Neural cell (in vitro differentiated cells): ENCODE results near the gene ADAMTS17. TPM values are rescaled to one million over a fixed set of nuclear protein-coding genes. Genes with fewer than 3 reads are reported as not detected.

Source experiments
- H2AFZ ChIP-seq: fragments of 200-600, 300-800 bp; sonication (generic), shearing (Covaris generic); 2 replicates; pipeline ENCODE4 v1.6.0; 2014; ENCODE audit warnings: low read depth, mild to moderate bottlenecking, antibody characterized with exemption, low read length, moderate library complexity
- H3F3A ChIP-seq: fragments of 200-600 bp; shearing (Covaris generic); 2 replicates; pipeline ENCODE4 v1.6.1; 2016; ENCODE audit warnings: mild to moderate bottlenecking, moderate library complexity, mixed read lengths, antibody characterized with exemption, low read length; ENCODE audit not compliant: insufficient read depth, poor library complexity, severe bottlenecking
- H3K27ac ChIP-seq: fragments of 200-600, 300-800 bp; sonication (generic), shearing (Covaris generic); 2 replicates; pipeline ENCODE4 v1.5.1; 2014; ENCODE audit warnings: mild to moderate bottlenecking, low read length, moderate library complexity
- H3K27me3 ChIP-seq: fragments of 300-800, 200-600 bp; sonication (generic), shearing (Covaris generic); 2 replicates; pipeline ENCODE4 v1.6.0; 2014; ENCODE audit warnings: mild to moderate bottlenecking, low read depth, low read length, moderate library complexity; ENCODE audit not compliant: insufficient read depth
- H3K36me3 ChIP-seq: fragments of 300-800, 200-600 bp; sonication (generic), shearing (Covaris generic); 2 replicates; pipeline ENCODE4 v1.5.1; 2014; ENCODE audit warnings: mild to moderate bottlenecking, antibody characterized with exemption, low read length, moderate library complexity; ENCODE audit not compliant: insufficient read depth
- H3K4me2 ChIP-seq: fragments of 300-800, 200-600 bp; sonication (generic), shearing (Covaris generic); 2 replicates; pipeline ENCODE4 v1.6.0; 2014; ENCODE audit warnings: mild to moderate bottlenecking, low read length
- H3K4me3 ChIP-seq: fragments of 300-800, 200-600 bp; sonication (generic), shearing (Covaris generic); 2 replicates; pipeline ENCODE4 v1.5.1; 2014; ENCODE audit warnings: mild to moderate bottlenecking, low read length, moderate library complexity
- H3K79me2 ChIP-seq: fragments of 200-600 bp; shearing (Covaris generic); replicated peaks from 2 replicates; pipeline ENCODE4 v1.6.0; 2014; ENCODE audit warnings: mild to moderate bottlenecking, low read length, moderate library complexity; ENCODE audit not compliant: insufficient read depth
- H3K9ac ChIP-seq: fragments of 300-800, 200-600 bp; sonication (generic), shearing (Covaris generic); 2 replicates; pipeline ENCODE4 v1.6.1; 2016; ENCODE audit warnings: mild to moderate bottlenecking, low read length, mixed read lengths
- H3K9me2 ChIP-seq: fragments of 200-600 bp; shearing (Covaris generic); 2 replicates; pipeline ENCODE4 v1.6.1; 2016; ENCODE audit warnings: mild to moderate bottlenecking, low read length, mixed read lengths; ENCODE audit not compliant: insufficient read depth
- H3K9me3 ChIP-seq: fragments of 200-600, 300-800 bp; sonication (generic), shearing (Covaris generic); 2 replicates; pipeline ENCODE4 v1.6.1; 2016; ENCODE audit warnings: mild to moderate bottlenecking, mixed run types, low read length, moderate library complexity, mixed read lengths
- H4K20me1 ChIP-seq: fragments of 200-600 bp; shearing (Covaris generic); 2 replicates; pipeline ENCODE4 v1.6.1; 2016; ENCODE audit warnings: mild to moderate bottlenecking, mixed run types; ENCODE audit not compliant: insufficient read depth
- CTCF ChIP-seq: fragments of 450-650 bp; IDR thresholded peaks from 2 replicates; pipeline ENCODE4 v1.5.1; 2014; ENCODE audit warnings: antibody characterized with exemption, mild to moderate bottlenecking, moderate library complexity; ENCODE audit not compliant: poor library complexity, severe bottlenecking
- EP300 ChIP-seq: fragments of 450-650 bp; conservative IDR thresholded peaks from 2 replicates; pipeline ENCODE4 v1.6.1; 2014; ENCODE audit warnings: antibody characterized with exemption, mild to moderate bottlenecking, moderate library complexity; ENCODE audit not compliant: poor library complexity, severe bottlenecking
- EZH2 ChIP-seq: fragments of 200-600, 300-800 bp; shearing (Covaris generic), sonication (generic); IDR thresholded peaks from 2 replicates; pipeline ENCODE4 v1.6.1; 2014; ENCODE audit warnings: antibody characterized with exemption, low read length, borderline replicate concordance, mild to moderate bottlenecking; ENCODE audit not compliant: insufficient read depth, poor library complexity, severe bottlenecking
- MXI1 ChIP-seq: fragments of 450-650 bp; conservative IDR thresholded peaks from 2 replicates; pipeline ENCODE4 v1.6.1; 2014; ENCODE audit warnings: antibody characterized with exemption, mild to moderate bottlenecking; ENCODE audit not compliant: poor library complexity, severe bottlenecking
- POLR2AphosphoS5 ChIP-seq: IDR thresholded peaks from 2 replicates; pipeline ENCODE4 v1.6.1; 2012
- RAD21 ChIP-seq: fragments of 450-650 bp; conservative IDR thresholded peaks from 2 replicates; pipeline ENCODE4 v1.6.1; 2014; ENCODE audit warnings: antibody characterized with exemption, mild to moderate bottlenecking, moderate library complexity
- SMC3 ChIP-seq: fragments of 450-650 bp; conservative IDR thresholded peaks from 2 replicates; pipeline ENCODE4 v1.6.1; 2014; ENCODE audit warnings: antibody characterized with exemption, mild to moderate bottlenecking, moderate library complexity; ENCODE audit not compliant: poor library complexity
- TAF1 ChIP-seq: IDR thresholded peaks from 2 replicates; pipeline ENCODE4 v1.6.1; 2012; ENCODE audit warnings: low read depth
- polyA plus RNA-seq: library from polyadenylated mRNA; depleted of rRNA; stranded (reverse); fragments of >200 nt; gene quantifications from 2 replicates; pipeline ENCODE4 v1.2.3, GENCODE V29; 2014
- TF ChIP-seq, protein P1 (sequence below): IDR thresholded peaks from 2 replicates; pipeline ENCODE4 v1.6.1; 2012; ENCODE audit warnings: borderline replicate concordance

ADAMTS17 gene
- polyA plus RNA-seq, 1 donor from 2014 or later: 0.04 TPM

GRCh38 chr15:100245487-100245820, 96.3 kb downstream of the ADAMTS17 start:
- H3K79me2 ChIP-seq: no peaks in the 10 kb centered on the region
- no peaks in the 10 kb centered on the region for H3F3A ChIP-seq
- H3K27me3 ChIP-seq: no peaks in the 10 kb centered on the region
- TF ChIP-seq SMC3 (no peak), EZH2 (no peak), POLR2AphosphoS5 (no peak)
- H3K9me2 ChIP-seq: no peaks in the 10 kb centered on the region
- no peak overlapping the region for H3K27ac ChIP-seq
- no peaks in the 10 kb centered on the region for H3K9me3 ChIP-seq
- no peak overlapping the region for H2AFZ ChIP-seq
- H3K4me2 ChIP-seq: no peak overlapping the region
- no peak overlapping the region for H3K9ac ChIP-seq
- no peak overlapping the region for H3K4me3 ChIP-seq
- H3K36me3 ChIP-seq: no peaks in the 10 kb centered on the region
- no peaks in the 10 kb centered on the region for H4K20me1 ChIP-seq

GRCh38 chr15:100244796-100245486, 96.8 kb downstream of the ADAMTS17 start:
- Histone ChIP-seq H4K20me1 (no peaks in the 10 kb centered on the region), H2AFZ (no peak overlapping the region), H3K4me3 (no peak overlapping the region), H3K9ac (no peak overlapping the region), H3K36me3 (no peaks in the 10 kb centered on the region), H3K27ac (no peak overlapping the region), H3K27me3 (no peaks in the 10 kb centered on the region), H3K9me2 (no peaks in the 10 kb centered on the region), H3K4me2 (no peak overlapping the region), H3K79me2 (no peaks in the 10 kb centered on the region), H3F3A (no peaks in the 10 kb centered on the region), H3K9me3 (no peaks in the 10 kb centered on the region)
- TF ChIP-seq CTCF (no peak), MXI1 (no peak), EZH2 (no peak), SMC3 (no peak), RAD21 (no peak), TAF1 (no peak), EP300 (no peak), POLR2AphosphoS5 (no peak)
- TF ChIP-seq, protein P1, sequence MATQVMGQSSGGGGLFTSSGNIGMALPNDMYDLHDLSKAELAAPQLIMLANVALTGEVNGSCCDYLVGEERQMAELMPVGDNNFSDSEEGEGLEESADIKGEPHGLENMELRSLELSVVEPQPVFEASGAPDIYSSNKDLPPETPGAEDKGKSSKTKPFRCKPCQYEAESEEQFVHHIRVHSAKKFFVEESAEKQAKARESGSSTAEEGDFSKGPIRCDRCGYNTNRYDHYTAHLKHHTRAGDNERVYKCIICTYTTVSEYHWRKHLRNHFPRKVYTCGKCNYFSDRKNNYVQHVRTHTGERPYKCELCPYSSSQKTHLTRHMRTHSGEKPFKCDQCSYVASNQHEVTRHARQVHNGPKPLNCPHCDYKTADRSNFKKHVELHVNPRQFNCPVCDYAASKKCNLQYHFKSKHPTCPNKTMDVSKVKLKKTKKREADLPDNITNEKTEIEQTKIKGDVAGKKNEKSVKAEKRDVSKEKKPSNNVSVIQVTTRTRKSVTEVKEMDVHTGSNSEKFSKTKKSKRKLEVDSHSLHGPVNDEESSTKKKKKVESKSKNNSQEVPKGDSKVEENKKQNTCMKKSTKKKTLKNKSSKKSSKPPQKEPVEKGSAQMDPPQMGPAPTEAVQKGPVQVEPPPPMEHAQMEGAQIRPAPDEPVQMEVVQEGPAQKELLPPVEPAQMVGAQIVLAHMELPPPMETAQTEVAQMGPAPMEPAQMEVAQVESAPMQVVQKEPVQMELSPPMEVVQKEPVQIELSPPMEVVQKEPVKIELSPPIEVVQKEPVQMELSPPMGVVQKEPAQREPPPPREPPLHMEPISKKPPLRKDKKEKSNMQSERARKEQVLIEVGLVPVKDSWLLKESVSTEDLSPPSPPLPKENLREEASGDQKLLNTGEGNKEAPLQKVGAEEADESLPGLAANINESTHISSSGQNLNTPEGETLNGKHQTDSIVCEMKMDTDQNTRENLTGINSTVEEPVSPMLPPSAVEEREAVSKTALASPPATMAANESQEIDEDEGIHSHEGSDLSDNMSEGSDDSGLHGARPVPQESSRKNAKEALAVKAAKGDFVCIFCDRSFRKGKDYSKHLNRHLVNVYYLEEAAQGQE: no peak

- no peak overlapping the region for H3K9ac ChIP-seq
- H2AFZ ChIP-seq: no peak overlapping the region
- H3K79me2 ChIP-seq: no peaks in the 10 kb centered on the region
- H3K27me3 ChIP-seq: no peaks in the 10 kb centered on the region
- no peaks in the 10 kb centered on the region for H3F3A ChIP-seq
- no peaks in the 10 kb centered on the region for H3K36me3 ChIP-seq
- H3K27ac ChIP-seq: no peak overlapping the region
- no peaks in the 10 kb centered on the region for H4K20me1 ChIP-seq
- no peaks in the 10 kb centered on the region for H3K9me2 ChIP-seq
- H3K9me3 ChIP-seq: no peaks in the 10 kb centered on the region
- TF ChIP-seq SMC3 (no peak), EZH2 (no peak), CTCF (no peak), MXI1 (no peak)
- H3K4me3 ChIP-seq: no peak overlapping the region
- H3K4me2 ChIP-seq: no peak overlapping the region
Observed at GRCh38 chr15:100242989-100243388, 98.8 kb downstream of the ADAMTS17 start.
